OCI-LY1 (cell line): Measurements from ENCODE around the gene INTS2.

Experiments used
- H2AFZ ChIP-seq: fragments of 200-600 bp; sonication (generic), shearing (Covaris generic); 2 replicates; pipeline ENCODE4 v1.6.0; 2014; ENCODE audit warnings: antibody characterized with exemption, mild to moderate bottlenecking, low read length
- H3F3A ChIP-seq: fragments of 200-600 bp; sonication (generic), shearing (Covaris generic); 2 replicates; pipeline ENCODE4 v1.6.0; 2014; ENCODE audit warnings: mild to moderate bottlenecking, antibody characterized with exemption, low read length, moderate library complexity; ENCODE audit not compliant: insufficient read depth
- H3K27ac ChIP-seq: fragments of 200-600 bp; sonication (generic); 2 replicates; pipeline ENCODE4 v1.5.1; 2014; ENCODE audit warnings: low read length, mixed run types, mild to moderate bottlenecking, low read depth; ENCODE audit not compliant: poor library complexity, severe bottlenecking
- H3K27me3 ChIP-seq: fragments of 200-600 bp; sonication (generic); 2 replicates; pipeline ENCODE4 v1.6.0; 2014; ENCODE audit warnings: antibody characterized with exemption, mild to moderate bottlenecking, low read length, moderate library complexity; ENCODE audit not compliant: insufficient read depth
- H3K36me3 ChIP-seq: fragments of 200-600 bp; sonication (generic); 2 replicates; pipeline ENCODE4 v1.6.1; 2014; ENCODE audit warnings: mild to moderate bottlenecking, antibody characterized with exemption, low read length, moderate library complexity, mixed read lengths; ENCODE audit not compliant: insufficient read depth
- H3K4me1 ChIP-seq: fragments of 200-600 bp; sonication (generic); 2 replicates; pipeline ENCODE4 v1.5.1; 2014; ENCODE audit warnings: mild to moderate bottlenecking, low read length, moderate library complexity; ENCODE audit not compliant: insufficient read depth, severe bottlenecking
- H3K4me2 ChIP-seq: fragments of 200-600 bp; sonication (generic), shearing (Covaris generic); 2 replicates; pipeline ENCODE4 v1.6.1; 2014; ENCODE audit warnings: low read length
- H3K4me3 ChIP-seq: fragments of 200-600 bp; sonication (generic); 2 replicates; pipeline ENCODE4 v1.5.1; 2014; ENCODE audit warnings: low read length, low read depth, mild to moderate bottlenecking, mixed read lengths; ENCODE audit not compliant: poor library complexity, severe bottlenecking
- H3K79me2 ChIP-seq: fragments of 200-600 bp; shearing (Covaris generic); 2 replicates; pipeline ENCODE4 v1.6.1; 2016; ENCODE audit warnings: mixed run types, low read length, mixed read lengths; ENCODE audit not compliant: insufficient read depth
- H3K9ac ChIP-seq: fragments of 200-600 bp; sonication (generic), shearing (Covaris generic); 2 replicates; pipeline ENCODE4 v1.6.1; 2014; ENCODE audit warnings: mild to moderate bottlenecking, low read length, mixed read lengths
- H3K9me2 ChIP-seq: fragments of 200-600 bp; sonication (generic), shearing (Covaris generic); 2 replicates; pipeline ENCODE4 v1.6.1; 2014; ENCODE audit warnings: low read depth, mild to moderate bottlenecking, low read length, mixed read lengths
- H3K9me3 ChIP-seq: fragments of 200-600 bp; shearing (Covaris generic); 2 replicates; pipeline ENCODE4 v1.6.1; 2014; ENCODE audit warnings: low read length, mixed read lengths
- H4K20me1 ChIP-seq: fragments of 200-600 bp; sonication (generic), shearing (Covaris generic); 2 replicates; pipeline ENCODE4 v1.6.0; 2016; ENCODE audit warnings: mild to moderate bottlenecking, low read length; ENCODE audit not compliant: insufficient read depth
- EZH2 ChIP-seq: fragments of 200-600 bp; sonication (generic), shearing (Covaris generic); IDR thresholded peaks from 2 replicates; pipeline ENCODE4 v1.8.0; 2017; ENCODE audit warnings: borderline replicate concordance, mixed run types, mild to moderate bottlenecking, antibody characterized with exemption, low read length, moderate library complexity, mixed read lengths
- TF ChIP-seq, protein P1 (sequence below): fragments of 200-600 bp; sonication (generic), shearing (Covaris generic); IDR thresholded peaks from 2 replicates; pipeline ENCODE4 v1.5.1; 2017; ENCODE audit warnings: mild to moderate bottlenecking, antibody characterized with exemption, low read length, moderate library complexity, mixed read lengths

The INTS2 gene

DNA sequence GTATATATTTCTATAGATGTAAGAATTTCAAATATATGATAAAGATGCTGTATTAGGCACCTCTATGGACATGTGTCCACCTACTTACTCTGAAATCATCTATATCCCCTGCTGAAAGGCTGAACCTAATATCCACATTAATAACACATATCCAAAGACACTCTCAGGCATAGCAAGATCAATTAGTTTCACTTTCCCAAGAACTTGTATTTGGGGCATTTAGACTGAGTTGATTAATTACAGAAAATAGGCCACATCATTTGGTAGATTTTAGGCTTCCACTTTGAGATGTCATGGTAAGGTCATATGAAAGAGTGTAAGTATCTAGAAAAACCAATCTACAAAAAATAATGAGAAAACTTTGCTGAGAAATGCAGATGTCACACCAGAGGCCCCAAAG is 109.6 kb downstream of the INTS2 start:
- no peaks in the 10 kb centered on the region for H3K9me2 ChIP-seq
- no peaks in the 10 kb centered on the region for H3K79me2 ChIP-seq
- no peaks in the 10 kb centered on the region for H3K27me3 ChIP-seq
- no peak overlapping the region for H3K4me2 ChIP-seq
- H3F3A ChIP-seq, result no peaks in the 10 kb centered on the region
- H3K9me3 ChIP-seq, result no peaks in the 10 kb centered on the region
- no peak overlapping the region for H3K27ac ChIP-seq
- no peak overlapping the region for H3K4me3 ChIP-seq
- peaks cover 70% of the 10 kb centered on the region for H3K36me3 ChIP-seq
- H3K9ac ChIP-seq, result no peak overlapping the region
- H4K20me1 ChIP-seq, result no peaks in the 10 kb centered on the region
- H2AFZ ChIP-seq, result no peak overlapping the region
- H3K4me1 ChIP-seq, result peaks cover 21% of the 10 kb centered on the region
- TF ChIP-seq EZH2, result no peak
- TF ChIP-seq, protein P1, sequence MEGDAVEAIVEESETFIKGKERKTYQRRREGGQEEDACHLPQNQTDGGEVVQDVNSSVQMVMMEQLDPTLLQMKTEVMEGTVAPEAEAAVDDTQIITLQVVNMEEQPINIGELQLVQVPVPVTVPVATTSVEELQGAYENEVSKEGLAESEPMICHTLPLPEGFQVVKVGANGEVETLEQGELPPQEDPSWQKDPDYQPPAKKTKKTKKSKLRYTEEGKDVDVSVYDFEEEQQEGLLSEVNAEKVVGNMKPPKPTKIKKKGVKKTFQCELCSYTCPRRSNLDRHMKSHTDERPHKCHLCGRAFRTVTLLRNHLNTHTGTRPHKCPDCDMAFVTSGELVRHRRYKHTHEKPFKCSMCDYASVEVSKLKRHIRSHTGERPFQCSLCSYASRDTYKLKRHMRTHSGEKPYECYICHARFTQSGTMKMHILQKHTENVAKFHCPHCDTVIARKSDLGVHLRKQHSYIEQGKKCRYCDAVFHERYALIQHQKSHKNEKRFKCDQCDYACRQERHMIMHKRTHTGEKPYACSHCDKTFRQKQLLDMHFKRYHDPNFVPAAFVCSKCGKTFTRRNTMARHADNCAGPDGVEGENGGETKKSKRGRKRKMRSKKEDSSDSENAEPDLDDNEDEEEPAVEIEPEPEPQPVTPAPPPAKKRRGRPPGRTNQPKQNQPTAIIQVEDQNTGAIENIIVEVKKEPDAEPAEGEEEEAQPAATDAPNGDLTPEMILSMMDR, result no peak

DNA sequence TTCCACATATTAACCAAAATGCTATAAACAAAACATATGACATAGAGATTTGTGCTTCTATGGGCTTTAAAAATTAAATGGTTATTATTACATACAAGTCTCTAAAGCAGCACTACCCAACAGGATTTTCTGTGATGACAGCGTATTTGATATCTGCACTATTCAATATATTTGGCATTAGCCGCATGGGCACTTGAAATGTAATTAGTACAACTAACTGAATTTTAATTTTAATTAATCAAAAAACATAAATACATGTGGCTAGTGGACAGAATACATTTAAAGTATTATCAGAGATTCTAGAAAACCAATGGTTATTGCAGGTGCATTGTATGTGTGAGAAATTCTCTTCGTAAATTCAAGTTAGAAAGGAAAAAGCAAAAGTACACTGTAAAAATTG is 110.3 kb downstream of the INTS2 start:
- H2AFZ ChIP-seq, result no peak overlapping the region
- no peak overlapping the region for H3K27ac ChIP-seq
- no peak overlapping the region for H3K4me2 ChIP-seq
- H3K79me2 ChIP-seq, result no peaks in the 10 kb centered on the region
- H3K4me1 ChIP-seq, result peaks cover 21% of the 10 kb centered on the region
- H4K20me1 ChIP-seq, result no peaks in the 10 kb centered on the region
- no peak overlapping the region for H3K4me3 ChIP-seq
- H3K9me3 ChIP-seq, result no peaks in the 10 kb centered on the region
- TF ChIP-seq, protein P1, result no peak
- no peak for TF ChIP-seq EZH2
- H3K9me2 ChIP-seq, result no peaks in the 10 kb centered on the region
- H3K36me3 ChIP-seq, result peaks cover 63% of the 10 kb centered on the region
- H3F3A ChIP-seq, result no peaks in the 10 kb centered on the region
- H3K9ac ChIP-seq, result no peak overlapping the region
- no peaks in the 10 kb centered on the region for H3K27me3 ChIP-seq

DNA sequence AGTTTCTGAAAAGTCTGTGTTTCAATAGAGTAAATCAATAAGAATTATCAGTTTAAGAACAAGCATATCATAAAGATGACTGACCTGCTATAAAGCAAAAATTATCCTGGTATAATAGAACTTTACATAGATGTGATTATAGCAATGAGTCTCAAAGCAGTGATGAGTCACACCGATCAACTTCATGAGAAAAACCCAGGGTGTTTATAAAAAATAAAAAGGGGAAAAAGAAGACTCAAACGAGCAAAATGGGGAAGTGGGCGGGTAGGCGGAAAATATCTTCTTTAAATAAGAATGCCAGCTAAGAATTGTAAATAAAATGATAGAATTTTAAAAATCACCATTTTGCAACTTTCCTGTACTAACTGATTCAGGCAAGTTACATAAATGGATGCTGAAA is 111.2 kb downstream of the INTS2 start:
- Histone ChIP-seq H3K9ac (peak overlapping the region; percentile 41; the same call in 1 of the 2 replicates), H3K4me1 (peaks cover 21% of the 10 kb centered on the region), H3K9me3 (no peaks in the 10 kb centered on the region), H3F3A (no peaks in the 10 kb centered on the region), H3K4me3 (no peak overlapping the region), H4K20me1 (no peaks in the 10 kb centered on the region), H3K4me2 (peak overlapping the region; percentile 21), H3K27me3 (no peaks in the 10 kb centered on the region), H3K9me2 (no peaks in the 10 kb centered on the region), H3K36me3 (peaks cover 55% of the 10 kb centered on the region), H3K27ac (peak overlapping the region; percentile 64), H3K79me2 (no peaks in the 10 kb centered on the region), H2AFZ (no peak overlapping the region)
- TF ChIP-seq, protein P1, result no peak
- no peak for TF ChIP-seq EZH2
